ENCODE measurements around the gene IRF9.

The IRF9 gene

GRCh38 chr14:24194186-24194872 is 33.3 kb downstream of the IRF9 start:
- Histone ChIP-seq H3K27ac (replicated peaks) (no peak overlapping the region; the same call in 1 of the 2 replicates), H3K27me3 (ENCODE audit: insufficient read depth, poor library complexity, severe bottlenecking) (no peaks in the 10 kb centered on the region), H3K4me3 (replicated peaks; ENCODE audit: insufficient read depth, low read length) (peak overlapping the region; percentile 79)
- no peak for DNase-seq (ENCODE audit: low read depth in 1 of 2, low spot score in 1 of 2)
- TF ChIP-seq GABPA (IDR thresholded peaks at IDR 0.05; ENCODE audit: low read depth) (no peak), CTCF (IDR thresholded peaks at IDR 0.05; ENCODE audit: insufficient read depth, low read length) (no peak), SPI1 (IDR thresholded peaks at IDR 0.05; ENCODE audit: borderline replicate concordance, low read depth) (no peak)

DNA sequence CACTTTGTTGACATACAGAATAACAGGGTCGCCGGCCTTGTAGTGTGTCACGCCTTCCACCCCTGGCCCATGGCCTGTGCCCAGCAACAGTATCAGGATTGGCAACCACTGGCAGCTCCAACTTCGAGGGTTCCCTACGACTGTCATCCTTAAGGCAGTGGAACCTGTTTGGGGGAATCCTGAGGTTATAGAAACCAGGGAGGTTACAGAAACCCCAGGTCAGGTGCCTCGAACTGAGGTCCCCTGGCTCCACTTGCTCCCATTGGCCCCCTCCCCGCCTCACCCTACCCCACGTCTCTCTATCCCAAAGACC is 33.8 kb downstream of the IRF9 start:
- no peaks in the 10 kb centered on the region for H3K27me3 ChIP-seq (ENCODE audit: insufficient read depth, poor library complexity, severe bottlenecking)
- peak overlapping the region; percentile 99 for H3K27ac ChIP-seq (replicated peaks)
- no peak for DNase-seq (ENCODE audit: low read depth in 1 of 2, low spot score in 1 of 2)
- TF ChIP-seq POLR2AphosphoS5 (IDR thresholded peaks at IDR 0.05; ENCODE audit: low read depth) = no peak
- TF ChIP-seq SPI1 (IDR thresholded peaks at IDR 0.05; ENCODE audit: borderline replicate concordance, low read depth) = no peak
- no peak for TF ChIP-seq REST (IDR thresholded peaks at IDR 0.05; ENCODE audit: insufficient replicate concordance, low read depth)
- no peak for TF ChIP-seq CTCF (IDR thresholded peaks at IDR 0.05; ENCODE audit: insufficient read depth, low read length)
- no peak for TF ChIP-seq GABPA (IDR thresholded peaks at IDR 0.05; ENCODE audit: low read depth)
- peak overlapping the region; percentile 79 for H3K4me3 ChIP-seq (replicated peaks; ENCODE audit: insufficient read depth, low read length)

- H3K27ac ChIP-seq (replicated peaks) = peak within 1 kb of the TSS; percentile 99
- no peaks in the 10 kb centered on the region for H3K27me3 ChIP-seq (ENCODE audit: insufficient read depth, poor library complexity, severe bottlenecking)
- H3K4me3 ChIP-seq (replicated peaks; ENCODE audit: insufficient read depth, low read length) = peak within 1 kb of the TSS; percentile 79
- TF ChIP-seq GABPA (IDR thresholded peaks at IDR 0.05; ENCODE audit: low read depth) (peak; percentile 81), CTCF (IDR thresholded peaks at IDR 0.05; ENCODE audit: insufficient read depth, low read length) (no peak), POLR2AphosphoS5 (IDR thresholded peaks at IDR 0.05; ENCODE audit: low read depth) (peak; percentile 85), REST (IDR thresholded peaks at IDR 0.05; ENCODE audit: insufficient replicate concordance, low read depth) (peak; percentile 51), SPI1 (IDR thresholded peaks at IDR 0.05; ENCODE audit: borderline replicate concordance, low read depth) (peak; percentile 34; the same call in 1 of the 2 replicates)
- peak; percentile 88 to 91 for DNase-seq (ENCODE audit: low read depth in 1 of 2, low spot score in 1 of 2)
Measured at GRCh38 chr14:24195186-24196070, 34.4 kb downstream of the IRF9 start, which contains the start of gene TM9SF1. TSS of gene TM9SF1 (minus strand) at chr14:24195441. CDS start at chr14:24195019, 422 bp downstream.

All from HL-60 (cell line).